H9 (cell line): Measurements from ENCODE around the gene BET1L. TPM values are rescaled to one million over a fixed set of nuclear protein-coding genes. Genes with fewer than 3 reads are reported as not detected.

ENCODE experiments used
- DNase-seq: peaks from one replicate; pipeline ENCODE4 v3.0.0-alpha.2; 2017
- H2AFZ ChIP-seq: one replicate; pipeline ENCODE4 v1.6.1; 2013; ENCODE audit warnings: mild to moderate bottlenecking, low read length, control low read depth, moderate library complexity
- H2AK5ac ChIP-seq: 2 replicates; pipeline ENCODE4 v1.6.1; 2013; ENCODE audit warnings: low read length, control low read depth, mixed read lengths; ENCODE audit not compliant: insufficient read length
- H2BK120ac ChIP-seq: one replicate; pipeline ENCODE4 v1.6.1; 2013; ENCODE audit warnings: low read depth, mild to moderate bottlenecking, low read length, control low read depth, inconsistent platforms; ENCODE audit not compliant: poor library complexity, severe bottlenecking
- H2BK12ac ChIP-seq: 2 replicates; pipeline ENCODE4 v1.6.1; 2013; ENCODE audit warnings: low read length, control low read depth, mixed read lengths, low read depth; ENCODE audit not compliant: insufficient read length
- H2BK15ac ChIP-seq: 2 replicates; pipeline ENCODE4 v1.6.1; 2013; ENCODE audit warnings: low read depth, low read length, control low read depth
- H2BK20ac ChIP-seq: one replicate; pipeline ENCODE4 v1.6.1; 2013; ENCODE audit warnings: low read depth, mild to moderate bottlenecking, low read length, control low read depth, inconsistent platforms; ENCODE audit not compliant: poor library complexity, severe bottlenecking
- H2BK5ac ChIP-seq: 2 replicates; pipeline ENCODE4 v1.6.1; 2013; ENCODE audit warnings: low read length, control low read depth, mixed read lengths; ENCODE audit not compliant: insufficient read length
- H3K14ac ChIP-seq: 2 replicates; pipeline ENCODE4 v1.6.1; 2013; ENCODE audit warnings: low read length, control low read depth; ENCODE audit not compliant: insufficient read depth
- H3K18ac ChIP-seq: 2 replicates; pipeline ENCODE4 v1.6.1; 2013; ENCODE audit warnings: low read depth, mild to moderate bottlenecking, mixed read lengths, low read length, control low read depth; ENCODE audit not compliant: insufficient read length
- H3K23ac ChIP-seq: 2 replicates; pipeline ENCODE4 v1.6.1; 2013; ENCODE audit warnings: low read length, control low read depth, mixed read lengths, low read depth; ENCODE audit not compliant: insufficient read length
- H3K23me2 ChIP-seq: 2 replicates; pipeline ENCODE4 v1.6.1; 2013; ENCODE audit warnings: low read depth, mild to moderate bottlenecking, mixed read lengths, low read length, control low read depth; ENCODE audit not compliant: insufficient read length, poor library complexity, severe bottlenecking
- H3K27ac ChIP-seq: 2 replicates; pipeline ENCODE4 v1.5.1; 2013; ENCODE audit warnings: low read length, control low read depth, mixed read lengths, low read depth; ENCODE audit not compliant: insufficient read length
- H3K27me3 ChIP-seq: 2 replicates; pipeline ENCODE4 v1.6.1; 2013; ENCODE audit warnings: low read length, control low read depth, inconsistent platforms; ENCODE audit not compliant: insufficient read depth
- H3K4ac ChIP-seq: 2 replicates; pipeline ENCODE4 v1.6.1; 2013; ENCODE audit warnings: low read depth, mild to moderate bottlenecking, control low read depth, inconsistent platforms, low read length, moderate library complexity
- H3K4me1 ChIP-seq: 2 replicates; pipeline ENCODE4 v1.6.1; 2013; ENCODE audit warnings: low read length, control low read depth, inconsistent platforms; ENCODE audit not compliant: insufficient read depth
- H3K4me2 ChIP-seq: 2 replicates; pipeline ENCODE4 v1.6.1; 2013; ENCODE audit warnings: low read length, control low read depth, mixed read lengths; ENCODE audit not compliant: insufficient read length, insufficient read depth
- H3K56ac ChIP-seq: 2 replicates; pipeline ENCODE4 v1.6.1; 2013; ENCODE audit warnings: low read depth, mild to moderate bottlenecking, mixed read lengths, low read length, control low read depth; ENCODE audit not compliant: insufficient read length
- H3K79me1 ChIP-seq: 2 replicates; pipeline ENCODE4 v1.6.1; 2013; ENCODE audit warnings: low read depth, mild to moderate bottlenecking, moderate library complexity, low read length, control low read depth, inconsistent platforms; ENCODE audit not compliant: insufficient read depth, poor library complexity, severe bottlenecking
- H3K79me2 ChIP-seq: 2 replicates; pipeline ENCODE4 v1.6.1; 2013; ENCODE audit warnings: low read length, control low read depth, inconsistent platforms; ENCODE audit not compliant: insufficient read depth
- H3K9ac ChIP-seq: 2 replicates; pipeline ENCODE4 v1.6.1; 2013; ENCODE audit warnings: low read length, control low read depth, mixed read lengths; ENCODE audit not compliant: insufficient read length; ENCODE audit errors: extremely low read depth
- H3K9me3 ChIP-seq: one replicate; pipeline ENCODE4 v1.6.1; 2013; ENCODE audit warnings: low read depth, low read length, inconsistent platforms; ENCODE audit not compliant: control insufficient read depth
- H3T11ph ChIP-seq: one replicate; pipeline ENCODE4 v1.6.1; 2013; ENCODE audit warnings: mild to moderate bottlenecking, low read length, control low read depth, inconsistent platforms
- H4K20me1 ChIP-seq: one replicate; pipeline ENCODE4 v1.6.1; 2013; ENCODE audit not compliant: control insufficient read depth, insufficient read length, insufficient read depth
- H4K5ac ChIP-seq: 2 replicates; pipeline ENCODE4 v1.6.1; 2013; ENCODE audit warnings: low read depth, mild to moderate bottlenecking, mixed read lengths, low read length, control low read depth; ENCODE audit not compliant: insufficient read length
- H4K8ac ChIP-seq: replicated peaks from 2 replicates; pipeline ENCODE4 v1.6.1; 2013; ENCODE audit warnings: low read length, control low read depth, mixed read lengths, low read depth; ENCODE audit not compliant: insufficient read length
- H4K91ac ChIP-seq: 2 replicates; pipeline ENCODE4 v1.6.1; 2013; ENCODE audit warnings: low read depth, mild to moderate bottlenecking, moderate library complexity, mixed read lengths, low read length, control low read depth; ENCODE audit not compliant: insufficient read length
- H3K27ac Mint-ChIP-seq, 3 experiments: 2 replicates in 2 of 3; 3 replicates in 1 of 3; pipeline ENCODE4 v1.8.0; 2020 to 2021; ENCODE audit warnings: mixed read lengths in 3 of 3, mild to moderate bottlenecking in 1 of 3, moderate library complexity in 1 of 3
- H3K27me3 Mint-ChIP-seq: 2 replicates; pipeline ENCODE4 v1.8.0; 2021; ENCODE audit warnings: low read depth, mild to moderate bottlenecking, moderate library complexity, mixed read lengths
- H3K36me3 Mint-ChIP-seq, 3 experiments: 2 replicates in 2 of 3; 3 replicates in 1 of 3; pipeline ENCODE4 v1.8.0; 2020 to 2021; ENCODE audit warnings: low read depth in 3 of 3, mixed read lengths in 3 of 3; ENCODE audit not compliant: insufficient read depth in 1 of 3
- H3K4me1 Mint-ChIP-seq, 2 experiments: 2 replicates each; pipeline ENCODE4 v1.8.0; 2020; ENCODE audit warnings: mixed read lengths in 2 of 2
- H3K4me3 Mint-ChIP-seq, 2 experiments: 2 replicates in 1 of 2; 3 replicates in 1 of 2; pipeline ENCODE4 v1.8.0; 2020 to 2021; ENCODE audit warnings: mild to moderate bottlenecking in 2 of 2, mixed read lengths in 2 of 2, moderate library complexity in 1 of 2
- H3K9me3 Mint-ChIP-seq, 2 experiments: 2 replicates in 1 of 2; 3 replicates in 1 of 2; pipeline ENCODE4 v1.8.0; 2020; ENCODE audit warnings: mild to moderate bottlenecking in 2 of 2, mixed read lengths in 2 of 2, moderate library complexity in 1 of 2
- CTCF ChIP-seq: fragments of 200-600 bp; sonication (generic); conservative IDR thresholded peaks from 3 replicates; pipeline ENCODE4 v1.8.0; 2021; ENCODE audit warnings: antibody characterized with exemption, mild to moderate bottlenecking
- WGBS: extraction: QIAGEN DNeasy Blood & Tissue Kit; methylation state at CpG from one replicate; pipeline ENCODE4 v1.1.7; 2013; ENCODE audit warnings: missing lambda C conversion rate, low lambda C conversion rate, mixed read lengths; ENCODE audit not compliant: insufficient read length; ENCODE audit errors: extremely low coverage; 5-methylcytosine and 5-hydroxymethylcytosine counted together
- total RNA-seq: library from RNA; stranded (reverse); gene quantifications from 2 replicates; pipeline ENCODE4 v1.2.1, GENCODE V29; 2021

Gene BET1L
- total RNA-seq, 1 experiment from 2014 or later = 49.4 TPM

- Histone ChIP-seq H2BK5ac (no peak overlapping the region), H2BK15ac (no peak overlapping the region), H3T11ph (no peak overlapping the region), H3K14ac (no peak overlapping the region), H3K27me3 (no peaks in the 10 kb centered on the region), H3K18ac (no peak overlapping the region), H3K4me1 (no peaks in the 10 kb centered on the region; the same call in 1 of the 2 replicates), H3K27ac (no peak overlapping the region), H4K8ac (no peak overlapping the region), H4K20me1 (no peaks in the 10 kb centered on the region), H3K23me2 (peaks cover 6% of the 10 kb centered on the region), H2AK5ac (no peak overlapping the region), H3K4ac (no peak overlapping the region), H3K4me2 (no peak overlapping the region), H3K9me3 (no peaks in the 10 kb centered on the region), H2BK20ac (no peak overlapping the region), H2BK12ac (no peak overlapping the region), H4K5ac (no peak overlapping the region), H3K79me2 (no peaks in the 10 kb centered on the region; the same call in 1 of the 2 replicates), H2AFZ (no peak overlapping the region), H3K56ac (no peak overlapping the region), H2BK120ac (no peak overlapping the region), H3K79me1 (peaks cover 5% of the 10 kb centered on the region), H3K9ac (no peak overlapping the region), H3K23ac (no peak overlapping the region), H4K91ac (no peak overlapping the region)
- no peak for DNase-seq
- peaks cover 0 to 6% of the 10 kb centered on the region in 2 experiments; a peak in 4 of 5 replicates for H3K9me3 Mint-ChIP-seq
- H3K27ac Mint-ChIP-seq = no peak overlapping the region; a peak in 1 of 7 replicates
- peaks cover 1% of the 10 kb centered on the region for H3K27me3 Mint-ChIP-seq
- WGBS = no CpG with 5 or more reads among the region's 15 CpGs
- no peak overlapping the region for H3K4me3 Mint-ChIP-seq
- H3K4me1 Mint-ChIP-seq = peaks cover 5 to 9% of the 10 kb centered on the region in 2 experiments
- peaks cover 9 to 37% (median 23%) of the 10 kb centered on the region in 3 experiments for H3K36me3 Mint-ChIP-seq
- no peak for TF ChIP-seq CTCF
Observed at GRCh38 chr11:201966-202365, 5.2 kb downstream of the BET1L start.
